Gastroesophageal sphincter (tissue), 4 donors: Measurements from ENCODE around the gene AFG3L2. TPM values are rescaled to one million over a fixed set of nuclear protein-coding genes. Genes with fewer than 3 reads are reported as not detected.
"Not testable (repeated sequence)": the region's sequence is repeated elsewhere in the genome, so short reads cannot be mapped to it uniquely, and the experiment has no call there.

Experiments used
- ATAC-seq: fragments of 150-250 bp; one replicate; pipeline ENCODE4 v1.9.1; 2016; ENCODE audit warnings: mild to moderate bottlenecking, moderate library complexity
- H3K27ac ChIP-seq, 4 donors: fragments of 200-600 bp; sonication (generic) in 3 of 4; 1 replicate in 3 of 4; 2 replicates in 1 of 4; pipeline ENCODE4 v1.5.1; 2016 to 2019
- H3K27me3 ChIP-seq: fragments of 200-600 bp; sonication (generic); one replicate; pipeline ENCODE4 v1.5.1; 2019
- H3K36me3 ChIP-seq, 2 donors: fragments of 200-600 bp; sonication (generic); one replicate each; pipeline ENCODE4 v1.5.1; 2019; ENCODE audit warnings: control low read depth in 1 of 2
- H3K4me1 ChIP-seq, 3 donors: fragments of 200-600 bp; sonication (generic); 1 replicate in 2 of 3; 2 replicates in 1 of 3; pipeline ENCODE4 v1.5.1; 2016 to 2019; ENCODE audit warnings: control low read depth in 2 of 3
- H3K4me3 ChIP-seq, 2 donors: fragments of 200-600 bp; sonication (generic); one replicate each; pipeline ENCODE4 v1.5.1; 2019; ENCODE audit warnings: mild to moderate bottlenecking in 1 of 2, moderate library complexity in 1 of 2
- H3K9me3 ChIP-seq, 3 donors: fragments of 200-600 bp; sonication (generic); one replicate each; pipeline ENCODE4 v1.5.1; 2017 to 2019; ENCODE audit warnings: control low read depth in 2 of 3
- CTCF ChIP-seq, 4 experiments: fragments of 200-600 bp in 2 of 4; fragments of 450-650 bp in 2 of 4; sonication (generic) in 1 of 4; IDR thresholded peaks; one replicate each; pipeline ENCODE4 v1.5.1; 2017 to 2019; ENCODE audit warnings: antibody characterized with exemption in 4 of 4, mild to moderate bottlenecking in 2 of 4, moderate library complexity in 2 of 4
- EP300 ChIP-seq: sonication (generic); formaldehyde crosslinking; IDR thresholded peaks from one replicate; pipeline ENCODE4 v1.6.1; 2017; ENCODE audit warnings: antibody characterized with exemption, mild to moderate bottlenecking
- POLR2A ChIP-seq, 2 donors: fragments of 450-650 bp; IDR thresholded peaks; one replicate each; pipeline ENCODE4 v1.6.1; 2017; ENCODE audit warnings: antibody characterized with exemption in 2 of 2, mild to moderate bottlenecking in 2 of 2, moderate library complexity in 1 of 2
- POLR2AphosphoS5 ChIP-seq: sonication (generic); formaldehyde crosslinking; IDR thresholded peaks from one replicate; pipeline ENCODE4 v1.6.1; 2017; ENCODE audit warnings: antibody characterized with exemption
- WGBS, 2 donors: methylation state at CpG; one replicate each; pipeline ENCODE4 v1.1.5; 2018; ENCODE audit warnings: low coverage in 1 of 2; 5-methylcytosine and 5-hydroxymethylcytosine counted together
- total RNA-seq, 4 donors: library from RNA; depleted of rRNA; stranded (reverse); fragments of >200 nt; gene quantifications; one replicate each; pipeline ENCODE4 v1.1.0, GENCODE V29; 2016

Gene AFG3L2
- total RNA-seq, 4 donors from 2014 or later, result 38.4 to 52.9 (median 40.8) TPM

DNA sequence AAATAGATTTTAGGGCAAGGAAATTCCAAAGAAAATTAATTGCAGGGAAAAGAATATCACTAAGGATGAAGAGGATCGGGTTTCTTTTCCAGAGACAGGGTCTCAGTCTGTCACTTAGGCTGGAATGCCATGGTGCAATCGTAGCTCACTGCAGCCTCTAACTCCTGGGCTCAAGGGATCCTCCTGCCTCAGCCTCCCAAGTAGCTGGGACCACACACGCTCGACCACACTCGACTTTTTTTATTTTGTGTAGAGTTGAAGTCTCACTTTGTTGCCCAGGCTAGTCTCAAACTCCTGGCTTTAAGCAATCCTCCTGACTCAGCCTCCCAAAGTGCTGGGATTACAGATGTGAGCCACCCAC, 1.2 kb upstream of the AFG3L2 start:
- H3K4me1 ChIP-seq, result peaks cover 0 to 37% (median 8%) of the 10 kb centered on the region in 3 donors
- H3K27ac ChIP-seq, result peak overlapping the region in 3 of 4 donors; percentile 82 to 100 (median 87)
- not testable (repeated sequence) for H3K9me3 ChIP-seq, H3K27me3 ChIP-seq, H3K36me3 ChIP-seq, ATAC-seq
- 60 to 81% methylated on average over 3 to 5 of the region's 5 CpGs for WGBS, 2 donors
- H3K4me3 ChIP-seq, result peak overlapping the region; percentile 51 to 97

GRCh38 chr18:12377556-12378197, 650 bp upstream of the AFG3L2 start:
- Histone ChIP-seq H3K4me1 (peaks cover 0 to 42% (median 8%) of the 10 kb centered on the region in 3 donors), H3K4me3 (peak overlapping the region; percentile 51 to 97), H3K36me3 (peaks cover 0 to 3% of the 10 kb centered on the region in 2 donors), H3K9me3 (no peaks in the 10 kb centered on the region), H3K27ac (peak overlapping the region; percentile 54 to 100 (median 84)), H3K27me3 (no peaks in the 10 kb centered on the region)
- ATAC-seq, result peak; percentile 91
- 0% methylated on average over 6 to 18 of the region's 30 CpGs for whole genome bisulfite sequencing, 2 donors
- peak in 2 of 4 experiments; percentile 41 to 68 for TF ChIP-seq CTCF (IDR thresholded peaks at IDR 0.05)
- peak; percentile 39 for TF ChIP-seq POLR2AphosphoS5
- no peak for TF ChIP-seq EP300
- TF ChIP-seq POLR2A (IDR thresholded peaks at IDR 0.05), result peak in 1 of 2 donors; percentile 15

DNA sequence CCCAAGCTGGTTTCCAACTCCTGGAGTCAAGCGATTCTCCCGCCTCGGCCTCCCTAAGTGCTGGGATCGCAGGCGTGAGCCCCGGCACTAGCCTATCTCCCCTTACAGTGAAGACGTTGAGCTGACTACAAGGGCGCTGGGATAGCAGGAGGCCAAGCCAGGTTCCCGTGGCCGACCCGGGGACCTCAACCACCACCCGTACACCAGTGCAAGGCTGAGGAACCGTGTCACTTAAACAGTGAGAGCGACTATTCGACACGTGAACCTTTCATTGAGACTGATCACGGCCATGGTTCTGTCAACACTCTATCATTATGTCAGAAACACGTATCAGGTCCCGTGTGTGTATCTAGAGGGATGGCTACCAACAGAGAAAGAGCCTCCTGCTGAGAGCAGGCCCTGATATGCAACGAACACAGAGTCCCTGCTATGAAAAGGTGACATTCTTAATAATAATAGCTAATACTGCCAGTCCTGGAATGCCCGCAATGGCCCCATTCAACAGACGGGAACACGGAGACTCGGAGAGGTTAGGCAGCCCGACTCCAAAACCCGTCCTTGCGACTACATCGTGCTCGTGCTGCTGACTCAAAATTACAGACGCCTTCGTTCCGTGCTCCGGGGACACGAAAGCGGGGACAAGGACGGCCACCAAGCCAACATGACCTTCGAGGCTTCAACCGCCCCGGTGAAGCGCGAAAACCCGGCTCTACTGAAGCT, 833 bp downstream of the AFG3L2 start:
- peak overlapping the region; percentile 49 to 97 for H3K4me3 ChIP-seq
- WGBS, 2 donors, result 0 to 18% methylated on average over 10 to 11 of the region's 42 CpGs
- peak overlapping the region; percentile 93 to 100 (median 99) for H3K27ac ChIP-seq
- no peaks in the 10 kb centered on the region for H3K9me3 ChIP-seq
- H3K36me3 ChIP-seq, result peaks cover 0 to 3% of the 10 kb centered on the region in 2 donors
- no peaks in the 10 kb centered on the region for H3K27me3 ChIP-seq
- H3K4me1 ChIP-seq, result peaks cover 0 to 54% (median 8%) of the 10 kb centered on the region in 3 donors
- TF ChIP-seq POLR2AphosphoS5 (no peak), EP300 (no peak), CTCF (IDR thresholded peaks at IDR 0.05) (no peak), POLR2A (IDR thresholded peaks at IDR 0.05) (no peak)
- ATAC-seq, result no peak

GRCh38 chr18:12374401-12374800, 2.6 kb downstream of the AFG3L2 start:
- peaks cover 0 to 17% of the 10 kb centered on the region in 2 donors for H3K36me3 ChIP-seq
- WGBS, 2 donors, result 85 to 94% methylated on average over 3 to 4 of the region's 6 CpGs
- H3K4me1 ChIP-seq, result peaks cover 0 to 54% (median 8%) of the 10 kb centered on the region in 3 donors
- TF ChIP-seq CTCF (IDR thresholded peaks at IDR 0.05), result no peak
- H3K4me3 ChIP-seq, result no peak overlapping the region
- no peaks in the 10 kb centered on the region for H3K9me3 ChIP-seq
- no peak overlapping the region for H3K27ac ChIP-seq
- ATAC-seq, result no peak
- no peaks in the 10 kb centered on the region for H3K27me3 ChIP-seq

DNA sequence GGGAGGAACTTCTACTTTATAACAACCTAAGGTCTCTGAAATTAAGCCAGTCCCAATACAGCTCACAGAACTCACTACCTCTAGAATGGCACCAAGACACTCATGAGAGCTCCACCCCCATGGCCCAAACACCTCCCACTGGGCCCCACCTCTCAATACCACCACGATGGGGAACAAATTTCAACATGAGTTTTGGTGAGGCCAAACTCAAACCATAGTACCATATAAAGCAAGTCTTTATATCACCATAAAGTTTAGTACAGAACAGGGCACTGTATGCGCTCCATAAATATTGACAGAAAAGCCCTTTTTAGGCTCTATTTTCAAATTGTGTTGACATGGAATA, 3.3 kb downstream of the AFG3L2 start:
- H3K36me3 ChIP-seq, result peaks cover 0 to 23% of the 10 kb centered on the region in 2 donors
- no peaks in the 10 kb centered on the region for H3K9me3 ChIP-seq
- TF ChIP-seq POLR2AphosphoS5, result no peak
- no peak for TF ChIP-seq POLR2A (IDR thresholded peaks at IDR 0.05)
- TF ChIP-seq CTCF (IDR thresholded peaks at IDR 0.05), result no peak
- no peak for TF ChIP-seq EP300
- H3K4me3 ChIP-seq, result no peak overlapping the region
- no peak overlapping the region for H3K27ac ChIP-seq
- 60 to 76% methylated on average over 2 of the region's 2 CpGs for WGBS, 2 donors
- H3K27me3 ChIP-seq, result no peaks in the 10 kb centered on the region
- ATAC-seq, result no peak
- peaks cover 0 to 54% (median 8%) of the 10 kb centered on the region in 3 donors for H3K4me1 ChIP-seq
